HS-5 (cell line): ENCODE data around the gene CSE1L.
"Not testable (repeated sequence)": the region's sequence is repeated elsewhere in the genome, so short reads cannot be mapped to it uniquely, and the experiment has no call there.

Source experiments
- DNase-seq: peaks from one replicate; pipeline ENCODE4 v3.0.0-alpha.2; 2012; ENCODE audit warnings: low read depth

The CSE1L gene

GRCh38 chr20:49078310-49078709 lies 32.2 kb downstream of the CSE1L start:
- DNase-seq: no peak

GRCh38 chr20:49082295-49082694 lies 36.2 kb downstream of the CSE1L start:
- DNase-seq: not testable (repeated sequence)

GRCh38 chr20:49091104-49091503 lies 45.0 kb downstream of the CSE1L start:
- DNase-seq: no peak

GRCh38 chr20:49091762-49092161 lies 45.6 kb downstream of the CSE1L start:
- DNase-seq: no peak

GRCh38 chr20:49096203-49096730 lies 50.2 kb downstream of the CSE1L start:
- DNase-seq: no peak

- DNase-seq: no peak
Observed at GRCh38 chr20:49097159-49097558, 51.0 kb downstream of the CSE1L start.

GRCh38 chr20:49098136-49098535 lies 52.0 kb downstream of the CSE1L start:
- DNase-seq: no peak

GRCh38 chr20:49099011-49099410 lies 52.9 kb downstream of the CSE1L start:
- DNase-seq: no peak

- DNase-seq: not testable (repeated sequence)
Observed at GRCh38 chr20:49100292-49100691, 54.2 kb downstream of the CSE1L start.

GRCh38 chr20:49100972-49101371 lies 54.9 kb downstream of the CSE1L start:
- DNase-seq: no peak

GRCh38 chr20:49103019-49103418 lies 56.9 kb downstream of the CSE1L start:
- no peak for DNase-seq

GRCh38 chr20:49103647-49104364 lies 57.7 kb downstream of the CSE1L start:
- no peak for DNase-seq

- no peak for DNase-seq
Observed at GRCh38 chr20:49104365-49104648, 58.2 kb downstream of the CSE1L start.

- DNase-seq: not testable (repeated sequence)
Observed at GRCh38 chr20:49104979-49105547, 59.0 kb downstream of the CSE1L start.

GRCh38 chr20:49106328-49106727 lies 60.2 kb downstream of the CSE1L start:
- DNase-seq: no peak

- no peak for DNase-seq
Observed at GRCh38 chr20:49110767-49111694, 64.9 kb downstream of the CSE1L start.

- DNase-seq: no peak
Observed at GRCh38 chr20:49112596-49113274, 66.6 kb downstream of the CSE1L start.

GRCh38 chr20:49115564-49115963 lies 69.5 kb downstream of the CSE1L start:
- no peak for DNase-seq

- DNase-seq: no peak
Observed at GRCh38 chr20:49118307-49118706, 72.2 kb downstream of the CSE1L start.

GRCh38 chr20:49119988-49120387 lies 73.9 kb downstream of the CSE1L start:
- no peak for DNase-seq

GRCh38 chr20:49122920-49123319 lies 76.8 kb downstream of the CSE1L start:
- no peak for DNase-seq

- no peak for DNase-seq
Observed at GRCh38 chr20:49123982-49124381, 77.9 kb downstream of the CSE1L start.
